GM18498 (cell line): ENCODE results near the gene CARS2.
"Not testable (repeated sequence)": the region's sequence is repeated elsewhere in the genome, so short reads cannot be mapped to it uniquely, and the experiment has no call there.

Experiments
- ATAC-seq: cut with Tn5 transposase; IDR thresholded peaks from one replicate; pipeline ENCODE4 v1.9.1; 2021; ENCODE audit warnings: mild to moderate bottlenecking, moderate library complexity; ENCODE audit not compliant: unreplicated experiment

The CARS2 gene

DNA sequence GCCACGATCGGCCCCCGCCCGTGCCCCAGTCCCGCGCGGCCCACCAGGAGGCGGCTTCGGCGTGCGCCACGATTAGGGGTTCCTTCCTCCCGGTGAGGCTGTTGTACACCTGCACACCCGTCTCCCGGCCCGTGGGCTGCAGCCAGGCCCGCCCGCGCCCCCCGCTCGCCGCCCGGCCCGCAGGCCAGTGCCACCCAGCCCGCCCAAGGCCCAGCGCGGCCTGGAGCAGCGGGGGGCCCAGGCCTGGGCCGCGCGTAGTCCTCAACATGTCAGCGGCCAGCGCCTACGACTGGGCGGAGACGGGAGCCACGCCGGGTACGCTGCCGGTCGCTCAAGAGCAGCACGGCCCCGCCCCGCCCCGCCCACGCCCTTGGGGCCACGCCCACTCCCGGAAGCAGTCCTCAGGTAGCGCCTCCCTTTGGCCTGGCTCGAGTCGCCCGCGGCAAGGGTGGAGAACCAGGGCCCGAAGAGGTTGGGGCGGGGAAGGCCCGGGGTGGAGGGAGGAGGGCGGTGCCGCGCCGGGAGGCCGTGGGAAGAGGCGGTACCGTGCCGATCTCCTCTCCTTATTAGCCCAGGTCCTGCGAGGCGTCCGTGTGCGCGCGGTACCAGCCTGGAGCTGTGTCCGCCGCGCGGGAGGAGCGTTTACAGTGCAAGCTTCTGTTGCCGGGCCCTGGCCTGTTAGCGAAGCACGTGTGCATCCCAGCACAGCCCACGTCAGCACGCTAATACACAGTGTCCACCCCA is at the start of gene CARS2:
CARS2 (minus strand) TSS at position 291 of the 744 bp plus-strand sequence; CDS start at position 268, 23 bp downstream.
- peak; percentile 95 for ATAC-seq

DNA sequence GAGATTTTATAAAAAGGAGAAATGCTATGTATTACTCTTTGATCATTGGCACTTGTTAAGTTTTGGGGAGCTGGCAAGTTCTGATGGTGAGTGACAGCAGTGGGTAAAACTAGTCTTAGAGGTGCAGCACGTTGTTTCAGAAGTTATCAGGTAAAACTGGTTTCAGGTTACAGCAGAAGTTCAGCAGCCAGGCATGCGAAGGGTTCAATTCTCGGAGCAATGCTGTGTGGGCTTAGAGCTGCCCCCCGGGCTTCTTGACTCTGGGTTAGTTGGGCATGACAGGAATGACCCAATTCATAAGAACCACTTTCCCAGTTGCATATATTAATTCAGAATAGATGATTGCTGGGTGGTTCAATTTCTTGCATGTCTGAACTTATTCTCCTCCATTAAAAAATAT is 42.4 kb upstream of the CARS2 start:
- no peak for ATAC-seq

- no peak for ATAC-seq
Observed at GRCh38 chr13:110746438-110746837, 40.5 kb upstream of the CARS2 start.

- no peak for ATAC-seq
Observed at GRCh38 chr13:110743687-110744086, 37.8 kb upstream of the CARS2 start.

DNA sequence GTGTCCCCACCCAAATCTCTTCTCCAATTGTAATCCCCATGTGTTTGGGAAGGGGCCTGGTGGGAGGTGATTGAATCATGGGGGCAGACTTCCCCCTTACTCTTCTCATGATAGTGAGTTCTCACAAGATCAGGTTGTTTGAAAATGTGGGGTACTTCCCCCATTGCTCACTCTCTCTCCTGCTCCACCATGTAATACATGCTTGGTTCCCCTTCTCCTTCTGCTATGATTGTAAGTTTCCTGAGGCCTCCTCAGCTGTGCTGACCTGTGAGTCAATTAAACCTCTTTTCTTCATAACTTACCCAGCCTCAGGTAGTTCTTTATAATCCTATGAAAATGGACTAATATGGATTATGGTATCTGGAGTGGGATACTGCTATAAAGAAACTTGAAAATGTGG is 31.6 kb upstream of the CARS2 start:
- ATAC-seq = no peak

DNA sequence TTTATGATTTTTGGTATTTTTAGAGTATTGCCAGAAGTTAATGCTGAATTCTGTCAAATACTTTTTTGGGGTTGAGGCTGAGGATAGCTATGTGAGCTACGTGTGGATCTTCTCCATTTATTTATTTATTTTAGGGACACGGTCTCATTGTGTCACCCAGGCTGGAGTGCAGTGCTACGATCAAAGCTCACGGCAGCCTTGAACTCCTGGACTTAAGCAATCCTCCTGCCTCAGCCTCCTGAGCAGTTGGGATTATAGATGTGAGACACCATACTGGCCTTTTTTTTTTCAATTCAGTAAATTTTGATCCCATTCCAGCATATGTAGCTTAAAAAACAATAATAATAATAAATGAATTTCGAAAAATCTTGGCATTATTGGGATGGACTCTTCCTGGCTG is 28.6 kb upstream of the CARS2 start:
- ATAC-seq = no peak

GRCh38 chr13:110731072-110731471 is 25.2 kb upstream of the CARS2 start:
- ATAC-seq = no peak

DNA sequence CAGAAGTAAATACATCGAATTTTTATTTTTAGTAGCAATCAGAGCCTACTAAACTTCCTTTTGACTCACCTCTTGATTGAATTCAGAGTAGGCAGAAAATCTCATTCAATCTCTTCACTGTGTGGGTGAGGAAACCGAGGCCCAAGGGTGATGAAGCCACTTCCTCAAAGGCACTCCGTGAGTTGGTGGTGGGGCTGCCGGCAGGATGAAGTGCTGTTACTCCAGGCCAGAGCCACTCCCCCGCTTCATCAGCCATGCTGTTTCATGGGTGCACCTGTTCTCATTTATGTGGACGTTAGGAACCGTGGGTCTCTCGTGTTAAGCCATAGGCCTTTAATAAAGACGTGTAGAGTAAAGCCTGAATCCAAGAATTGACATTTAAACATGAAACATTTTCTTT is 20.8 kb upstream of the CARS2 start:
- ATAC-seq = no peak

- not testable (repeated sequence) for ATAC-seq
Observed at GRCh38 chr13:110726153-110726552, 20.2 kb upstream of the CARS2 start.

GRCh38 chr13:110723598-110723997 is 17.7 kb upstream of the CARS2 start:
- ATAC-seq = no peak

DNA sequence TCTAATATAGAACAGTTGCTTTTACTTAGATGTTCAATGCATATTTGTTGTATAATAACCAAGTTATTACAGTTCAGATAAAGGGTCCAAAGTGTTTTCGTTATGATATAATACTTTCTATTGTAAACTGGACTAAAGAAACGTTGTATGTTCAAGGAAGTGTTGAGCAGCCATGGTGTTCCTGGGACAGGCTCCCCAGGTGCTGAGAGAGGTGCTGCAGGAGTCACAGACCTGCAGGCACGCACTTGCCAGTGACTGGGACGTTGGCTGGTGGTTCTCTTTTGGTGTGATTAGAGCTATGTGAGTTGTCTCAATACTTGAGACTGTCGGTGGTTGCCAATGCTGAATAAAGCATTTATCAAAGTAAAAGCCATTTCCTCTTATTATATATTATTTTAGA is 17.1 kb upstream of the CARS2 start:
- no peak for ATAC-seq

DNA sequence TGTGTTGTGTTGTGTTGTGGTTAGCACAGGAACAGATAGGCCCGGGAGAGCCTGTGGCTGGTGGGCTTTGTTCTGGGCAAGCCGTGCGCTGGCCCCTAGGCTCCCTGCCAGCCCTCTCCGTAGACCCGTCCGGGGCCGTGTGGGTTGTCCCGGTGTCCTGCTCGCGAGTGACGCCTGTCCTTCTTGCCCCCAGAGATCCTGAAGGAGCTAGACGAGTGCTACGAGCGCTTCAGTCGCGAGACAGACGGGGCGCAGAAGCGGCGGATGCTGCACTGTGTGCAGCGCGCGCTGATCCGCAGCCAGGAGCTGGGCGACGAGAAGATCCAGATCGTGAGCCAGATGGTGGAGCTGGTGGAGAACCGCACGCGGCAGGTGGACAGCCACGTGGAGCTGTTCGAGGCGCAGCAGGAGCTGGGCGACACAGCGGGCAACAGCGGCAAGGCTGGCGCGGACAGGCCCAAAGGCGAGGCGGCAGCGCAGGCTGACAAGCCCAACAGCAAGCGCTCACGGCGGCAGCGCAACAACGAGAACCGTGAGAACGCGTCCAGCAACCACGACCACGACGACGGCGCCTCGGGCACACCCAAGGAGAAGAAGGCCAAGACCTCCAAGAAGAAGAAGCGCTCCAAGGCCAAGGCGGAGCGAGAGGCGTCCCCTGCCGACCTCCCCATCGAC is 13.3 kb upstream of the CARS2 start:
- no peak for ATAC-seq

DNA sequence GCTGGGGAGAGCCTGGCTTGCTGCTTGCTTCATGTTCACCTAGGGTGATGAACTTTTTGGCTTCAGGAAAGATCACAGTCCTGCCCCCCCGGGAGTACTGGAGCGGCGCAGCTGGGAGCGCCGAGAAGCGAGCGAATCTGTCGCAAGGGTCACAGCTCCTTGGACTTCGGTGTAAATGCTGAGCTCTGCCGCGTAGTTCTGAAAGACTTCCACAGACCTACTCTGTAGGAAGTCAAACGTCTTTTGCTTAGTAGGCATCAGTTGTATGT is 10.3 kb upstream of the CARS2 start:
- no peak for ATAC-seq

- peak; percentile 62 for ATAC-seq
Observed at GRCh38 chr13:110715395-110716246, 9.7 kb upstream of the CARS2 start.

- ATAC-seq = no peak
Observed at GRCh38 chr13:110714797-110715394, 9.0 kb upstream of the CARS2 start.

- ATAC-seq = no peak
Observed at GRCh38 chr13:110713981-110714796, 8.3 kb upstream of the CARS2 start.

GRCh38 chr13:110713642-110713952 is 7.7 kb upstream of the CARS2 start, which contains the start of gene ING1:
Gene ING1 (plus strand): TSS chr13:110713700. CDS start chr13:110714150, 450 bp downstream.
- no peak for ATAC-seq

DNA sequence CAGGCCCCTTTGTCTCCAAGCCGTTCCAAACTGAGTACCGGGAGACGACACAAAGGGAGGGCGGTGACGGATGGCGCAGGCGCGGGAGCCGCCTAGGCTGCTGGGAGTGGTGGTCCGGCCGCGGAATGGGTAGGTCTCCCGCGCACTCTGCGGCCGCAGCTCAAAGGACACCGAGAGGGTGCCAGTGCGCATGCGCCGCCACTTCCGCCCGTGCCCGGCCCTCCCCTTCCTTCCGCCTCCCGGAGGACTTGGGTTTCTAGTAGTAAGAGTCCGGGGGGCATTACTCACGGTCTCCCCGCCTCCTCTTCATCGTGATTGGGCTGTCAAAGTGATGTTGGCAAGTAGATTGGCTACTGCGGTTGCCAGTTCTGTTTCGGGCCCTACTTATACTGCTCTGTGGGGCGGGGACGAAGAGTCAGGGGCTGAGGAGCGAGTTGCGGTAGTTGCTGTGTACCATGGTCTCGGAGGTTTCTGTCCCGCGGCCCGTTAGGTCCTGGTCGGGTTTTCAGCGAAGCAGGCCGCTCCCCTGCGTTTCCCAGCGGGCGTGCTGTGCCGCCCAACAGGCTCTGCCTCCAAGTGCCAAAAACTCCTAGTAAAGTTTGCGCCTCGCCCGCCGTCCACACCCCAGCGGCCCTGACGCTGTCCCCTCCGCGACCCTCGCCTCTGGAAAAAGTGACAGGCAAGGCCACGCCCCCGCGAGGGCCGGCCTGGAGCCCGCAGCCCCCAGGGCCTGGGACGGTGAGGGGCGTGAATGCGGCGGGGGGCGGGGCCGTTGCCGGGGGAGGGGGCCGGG is 7.1 kb upstream of the CARS2 start:
- ATAC-seq = peak; percentile 50

GRCh38 chr13:110712081-110712848 is 6.3 kb upstream of the CARS2 start:
- peak; percentile 37 for ATAC-seq
